ENCODE measurements around the gene XRCC5. TPM values are rescaled to one million over a fixed set of nuclear protein-coding genes. Genes with fewer than 3 reads are reported as not detected.

XRCC5 gene
- polyA plus RNA-seq, 4 donors = 308 to 423 (median 375) TPM

DNA sequence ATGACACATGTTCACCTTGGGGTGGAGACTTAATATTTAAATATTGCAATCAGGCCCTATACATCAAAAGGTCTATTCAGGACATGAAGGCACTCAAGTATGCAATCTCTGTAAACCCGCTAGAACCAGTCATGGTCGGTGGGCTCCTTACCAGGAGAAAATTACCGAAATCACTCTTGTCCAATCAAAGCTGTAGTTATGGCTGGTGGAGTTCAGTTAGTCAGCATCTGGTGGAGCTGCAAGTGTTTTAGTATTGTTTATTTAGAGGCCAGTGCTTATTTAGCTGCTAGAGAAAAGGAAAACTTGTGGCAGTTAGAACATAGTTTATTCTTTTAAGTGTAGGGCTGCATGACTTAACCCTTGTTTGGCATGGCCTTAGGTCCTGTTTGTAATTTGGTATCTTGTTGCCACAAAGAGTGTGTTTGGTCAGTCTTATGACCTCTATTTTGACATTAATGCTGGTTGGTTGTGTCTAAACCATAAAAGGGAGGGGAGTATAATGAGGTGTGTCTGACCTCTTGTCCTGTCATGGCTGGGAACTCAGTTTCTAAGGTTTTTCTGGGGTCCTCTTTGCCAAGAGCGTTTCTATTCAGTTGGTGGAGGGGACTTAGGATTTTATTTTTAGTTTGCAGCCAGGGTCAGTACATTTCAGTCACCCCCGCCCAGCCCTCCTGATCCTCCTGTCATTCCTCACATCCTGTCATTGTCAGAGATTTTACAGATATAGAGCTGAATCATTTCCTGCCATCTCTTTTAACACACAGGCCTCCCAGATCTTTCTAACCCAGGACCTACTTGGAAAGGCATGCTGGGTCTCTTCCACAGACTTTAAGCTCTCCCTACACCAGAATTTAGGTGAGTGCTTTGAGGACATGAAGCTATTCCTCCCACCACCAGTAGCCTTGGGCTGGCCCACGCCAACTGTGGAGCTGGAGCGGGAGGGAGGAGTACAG, 108.1 kb downstream of the XRCC5 start:
- DNase-seq (ENCODE audit: low read depth in 4 of 4, low spot score in 3 of 4) = no peak

DNA sequence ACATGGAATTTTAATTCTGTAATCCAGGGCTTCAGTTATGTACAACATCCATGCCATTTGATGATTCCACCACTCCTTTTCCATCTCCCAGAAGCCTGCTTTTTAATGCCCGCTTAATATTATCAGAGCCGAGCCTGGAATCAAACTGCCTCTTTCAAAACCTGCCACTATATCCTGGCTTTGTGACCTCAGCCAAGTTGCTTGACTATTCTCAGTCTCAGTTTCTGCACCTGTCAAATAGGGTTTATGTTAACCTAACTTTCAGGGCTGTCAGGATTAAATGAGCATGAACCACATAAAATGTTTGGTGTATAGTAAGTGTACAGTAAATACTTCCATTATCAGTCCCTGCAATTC, 108.7 kb downstream of the XRCC5 start:
- DNase-seq (ENCODE audit: low read depth in 4 of 4, low spot score in 3 of 4) = no peak

DNA sequence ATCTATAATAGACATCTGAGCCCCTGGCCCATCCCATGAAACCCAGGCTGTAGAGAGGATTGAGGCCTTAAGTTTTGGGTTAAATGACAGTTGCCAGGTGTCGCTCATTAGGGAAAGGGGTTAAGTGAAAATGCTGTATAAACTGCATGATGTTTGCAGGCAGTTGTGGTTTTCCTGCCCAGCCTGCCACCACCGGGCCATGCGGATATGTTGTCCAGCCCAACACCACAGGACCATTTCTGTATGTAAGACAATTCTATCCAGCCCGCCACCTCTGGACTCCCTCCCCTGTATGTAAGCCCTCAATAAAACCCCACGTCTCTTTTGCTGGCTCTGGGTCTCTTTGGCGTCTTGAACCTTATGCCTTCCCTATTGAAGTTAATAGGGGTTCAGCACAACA, 110.7 kb downstream of the XRCC5 start:
- DNase-seq (ENCODE audit: low read depth in 4 of 4, low spot score in 3 of 4) = no peak

DNA sequence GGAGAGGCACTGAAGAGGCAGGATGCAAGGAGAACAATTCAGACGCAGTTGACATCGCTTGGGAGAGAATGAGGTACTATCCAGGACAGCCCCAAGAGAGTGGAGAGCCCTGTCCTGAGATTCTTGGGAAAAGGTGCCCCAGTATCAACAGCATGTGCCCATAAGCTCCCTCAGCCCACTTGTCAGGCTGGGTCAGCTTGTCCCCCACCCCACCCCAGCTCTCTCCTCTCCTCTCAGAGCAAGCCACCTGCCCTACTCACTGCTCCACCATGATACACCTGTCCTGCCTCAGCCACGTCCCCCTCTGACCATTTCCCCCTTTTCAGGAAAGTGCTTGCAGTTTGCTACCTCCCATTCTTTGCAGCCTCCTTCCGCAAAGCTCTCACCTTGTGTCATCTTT, 111.8 kb downstream of the XRCC5 start:
- no peak for DNase-seq (ENCODE audit: low read depth in 4 of 4, low spot score in 3 of 4)

DNA sequence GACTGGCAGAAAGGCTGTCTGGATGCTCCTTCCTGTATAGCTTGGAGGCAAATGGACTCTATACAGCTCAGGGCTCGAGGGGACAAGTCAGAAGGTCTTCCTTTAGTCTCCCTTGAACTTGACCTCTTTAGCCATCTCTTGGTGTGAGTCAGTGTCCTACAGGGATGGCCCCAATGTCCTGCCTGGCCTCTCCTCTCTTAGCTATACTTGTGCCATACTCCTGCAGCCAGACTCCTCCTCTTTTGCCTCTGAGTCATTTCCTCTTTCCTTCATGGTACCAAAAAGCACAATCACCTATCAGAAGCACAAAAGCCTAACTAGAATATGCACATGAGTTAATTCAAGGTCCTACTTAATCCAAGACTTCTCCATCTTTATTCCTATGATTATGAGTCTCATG, 112.7 kb downstream of the XRCC5 start:
- no peak for DNase-seq (ENCODE audit: low read depth in 4 of 4, low spot score in 3 of 4)

DNA sequence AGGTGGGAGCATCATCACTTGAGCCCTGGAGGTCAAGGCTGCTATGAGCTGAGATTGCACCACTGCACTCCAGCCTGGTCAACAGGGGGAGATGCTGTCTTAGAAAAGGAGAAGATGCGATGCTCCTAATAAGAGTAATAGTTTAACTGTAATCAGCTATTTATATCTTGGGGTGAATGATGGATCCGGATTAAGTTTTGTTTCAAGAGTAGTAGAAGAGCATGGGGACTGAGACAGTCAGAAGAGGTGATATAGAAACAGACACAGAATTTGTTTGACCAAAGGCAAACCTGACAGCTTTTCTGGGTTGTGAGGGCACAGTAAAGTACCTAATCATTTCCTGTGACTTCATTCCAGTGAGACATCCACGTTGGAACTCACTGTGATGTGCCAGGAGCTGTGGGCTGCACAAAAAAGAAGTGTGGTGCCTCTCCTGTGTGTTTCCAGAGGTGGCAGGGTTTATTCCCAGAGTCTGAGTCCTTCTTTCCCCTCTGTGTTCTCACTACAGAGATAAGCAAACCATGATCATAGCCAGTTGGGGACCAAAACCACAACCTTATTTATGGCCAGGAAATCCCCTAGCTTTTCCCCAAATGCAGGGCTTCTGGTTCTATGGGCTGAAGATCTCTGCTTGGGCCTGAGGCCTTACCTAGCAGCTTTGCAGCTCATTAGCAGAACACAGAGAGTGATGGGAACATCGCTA, 113.7 kb downstream of the XRCC5 start:
- DNase-seq (ENCODE audit: low read depth in 4 of 4, low spot score in 3 of 4) = no peak

DNA sequence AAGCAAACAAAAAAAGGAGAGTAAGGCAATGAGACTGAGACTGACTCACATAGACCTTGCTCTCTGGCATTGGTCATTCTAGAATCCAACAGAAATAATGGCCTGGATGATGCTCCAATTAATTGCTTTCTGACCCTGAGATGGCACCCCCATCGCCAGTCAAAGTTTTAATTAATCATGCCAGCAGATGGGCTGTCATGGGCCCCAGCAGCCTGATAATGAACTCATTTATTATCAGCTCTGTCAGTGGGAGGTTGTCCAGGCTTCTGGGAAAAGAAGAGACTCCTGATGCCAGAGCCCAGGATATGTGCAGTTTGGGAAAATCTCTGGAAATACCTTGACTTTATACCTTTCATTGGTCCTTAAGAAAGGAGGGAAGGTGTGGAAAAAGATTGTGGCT, 115.2 kb downstream of the XRCC5 start:
- no peak for DNase-seq (ENCODE audit: low read depth in 4 of 4, low spot score in 3 of 4)

DNA sequence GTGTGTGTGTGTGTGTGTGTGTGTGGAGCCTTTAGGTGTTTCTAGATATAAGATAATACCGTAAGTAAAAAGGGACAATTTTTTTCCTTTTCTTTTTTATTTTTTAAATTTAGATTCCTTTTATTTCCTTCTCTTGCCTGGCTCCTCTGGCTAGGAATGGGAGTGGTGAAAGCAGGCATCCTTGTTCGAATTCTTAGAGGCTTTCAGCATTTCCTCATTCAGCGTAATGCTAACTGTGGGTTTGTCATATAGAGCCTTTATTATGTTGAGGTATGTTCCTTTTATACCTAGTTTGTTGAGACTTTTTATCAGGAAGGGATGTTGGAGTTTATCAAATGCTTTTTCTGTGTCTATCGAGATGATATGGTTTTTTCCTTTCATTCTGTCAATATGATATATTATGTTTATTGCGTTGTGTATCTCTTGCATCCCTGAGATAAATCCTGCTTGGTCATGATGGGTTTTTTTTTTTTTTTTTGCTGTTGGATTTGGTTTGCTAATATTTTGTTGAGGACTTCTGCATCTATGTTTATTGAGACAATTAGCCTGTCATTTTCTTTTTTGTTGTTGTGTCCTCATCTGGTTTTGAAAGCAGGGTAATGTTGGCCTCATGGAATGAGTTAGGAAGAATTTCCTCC, 120.2 kb downstream of the XRCC5 start:
- no peak for DNase-seq (ENCODE audit: low read depth in 4 of 4, low spot score in 3 of 4)

DNA sequence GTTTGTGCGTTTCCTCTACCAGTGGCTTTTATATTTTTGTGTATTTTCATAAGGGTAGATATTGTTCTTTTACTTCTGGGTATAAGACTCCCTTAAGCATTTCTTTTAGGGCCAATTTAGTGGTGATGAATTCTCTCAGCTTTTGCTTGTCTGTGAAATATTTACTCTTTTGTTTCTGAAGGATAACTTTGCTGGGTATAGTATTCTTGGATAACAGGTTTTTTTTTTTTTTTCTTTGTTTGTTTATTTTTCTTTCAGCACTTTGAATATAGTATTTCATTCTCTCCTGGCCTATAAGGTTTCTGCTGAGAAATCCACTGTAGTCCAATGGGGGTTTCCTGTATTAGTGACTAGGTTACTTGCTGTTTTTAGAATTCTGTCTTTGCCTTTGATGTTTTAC, 122.7 kb downstream of the XRCC5 start:
- DNase-seq (ENCODE audit: low read depth in 4 of 4, low spot score in 3 of 4) = no peak

DNA sequence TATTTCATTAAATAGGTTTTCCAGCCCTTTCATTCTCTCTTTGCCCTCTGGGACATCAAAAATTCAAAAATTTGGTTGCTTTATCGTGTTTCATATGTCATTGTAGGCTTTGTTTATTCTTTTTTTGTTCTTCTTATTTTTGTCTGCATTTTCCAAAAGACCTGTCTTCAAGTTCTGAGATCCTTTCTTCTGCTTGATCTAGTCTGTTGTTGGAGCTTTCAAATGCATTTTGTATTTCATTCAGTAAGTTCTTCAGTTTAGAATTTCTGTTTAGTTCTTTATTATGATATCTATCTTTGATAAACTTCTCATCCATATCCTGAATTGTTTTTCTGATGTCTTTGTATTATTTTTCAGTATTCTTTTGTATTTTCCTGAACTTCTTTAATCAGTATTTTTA, 123.6 kb downstream of the XRCC5 start:
- DNase-seq (ENCODE audit: low read depth in 4 of 4, low spot score in 3 of 4) = no peak

DNA sequence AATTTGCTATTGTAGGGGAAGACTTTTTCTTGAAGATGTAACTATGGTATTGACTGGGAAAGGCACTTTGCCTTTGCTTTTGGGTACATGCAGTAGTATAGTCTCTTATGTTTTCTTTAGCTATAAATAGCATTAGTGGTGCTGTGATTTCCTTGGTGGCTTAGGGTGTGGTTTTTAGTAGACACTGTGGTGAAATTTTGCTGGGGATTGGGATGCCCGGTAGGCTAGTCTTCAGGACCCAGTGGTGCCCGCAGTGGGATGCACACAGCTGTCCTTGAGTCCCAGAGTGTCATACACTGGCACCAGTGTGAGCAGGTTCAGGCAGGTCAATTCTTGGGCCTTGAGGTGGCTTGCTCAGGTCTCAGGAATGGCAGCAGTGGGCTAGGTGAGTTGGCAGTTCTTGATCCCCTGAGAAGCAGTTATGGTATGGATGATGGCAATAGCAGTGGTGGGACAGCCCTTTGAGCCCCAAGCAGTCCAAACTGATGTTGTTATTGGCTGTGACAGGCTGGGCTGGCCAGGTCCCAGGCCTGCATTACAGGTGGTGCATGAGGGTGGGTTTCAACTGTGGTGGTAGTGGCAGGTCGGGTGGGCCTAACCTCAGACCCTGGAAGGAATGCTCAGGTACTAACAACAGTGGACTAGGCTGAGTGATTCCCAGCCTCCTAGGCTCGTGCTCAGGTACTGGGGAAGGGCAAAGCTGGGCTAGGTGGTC, 124.3 kb downstream of the XRCC5 start:
- no peak for DNase-seq (ENCODE audit: low read depth in 4 of 4, low spot score in 3 of 4)

DNA sequence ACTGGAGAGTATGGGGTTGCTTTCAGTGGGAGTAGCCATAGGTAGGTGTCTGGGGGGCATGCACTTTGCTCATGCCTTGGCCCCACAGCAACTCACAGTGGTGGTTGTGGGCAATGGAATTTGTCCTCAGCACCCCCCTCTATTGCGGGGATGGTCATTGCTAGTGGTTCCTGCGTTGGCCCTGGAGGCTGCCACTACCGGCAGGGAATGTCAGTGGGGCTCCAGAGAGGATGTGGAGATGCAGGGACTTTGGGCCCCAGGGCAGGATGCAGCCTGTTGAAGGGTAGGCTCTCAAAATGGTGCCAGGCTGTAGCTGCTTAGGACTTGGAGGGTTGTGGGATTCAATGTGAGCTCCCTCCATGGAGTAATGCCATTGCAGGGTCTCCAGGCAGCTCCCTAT, 125.0 kb downstream of the XRCC5 start:
- no peak for DNase-seq (ENCODE audit: low read depth in 4 of 4, low spot score in 3 of 4)

DNA sequence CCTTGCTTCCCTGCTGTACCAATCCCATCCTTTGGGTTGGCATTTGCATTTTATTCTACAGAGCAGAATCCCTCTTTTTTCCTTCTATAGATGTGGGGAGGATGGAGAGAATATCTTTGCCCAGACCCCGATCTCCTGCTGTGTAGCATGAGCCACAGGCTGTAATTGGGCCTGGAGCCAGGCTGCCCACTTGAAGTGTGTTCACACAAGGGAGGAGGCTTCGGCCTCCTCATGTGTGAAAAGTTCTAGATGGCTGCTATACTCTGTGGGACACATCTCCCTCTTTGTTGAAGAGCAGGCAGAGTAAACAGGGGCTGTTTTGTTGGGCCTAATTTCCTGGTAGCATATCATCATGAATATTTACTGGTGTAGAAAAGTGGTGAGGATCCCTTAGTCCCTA, 126.3 kb downstream of the XRCC5 start:
- no peak for DNase-seq (ENCODE audit: low read depth in 4 of 4, low spot score in 3 of 4)

DNA sequence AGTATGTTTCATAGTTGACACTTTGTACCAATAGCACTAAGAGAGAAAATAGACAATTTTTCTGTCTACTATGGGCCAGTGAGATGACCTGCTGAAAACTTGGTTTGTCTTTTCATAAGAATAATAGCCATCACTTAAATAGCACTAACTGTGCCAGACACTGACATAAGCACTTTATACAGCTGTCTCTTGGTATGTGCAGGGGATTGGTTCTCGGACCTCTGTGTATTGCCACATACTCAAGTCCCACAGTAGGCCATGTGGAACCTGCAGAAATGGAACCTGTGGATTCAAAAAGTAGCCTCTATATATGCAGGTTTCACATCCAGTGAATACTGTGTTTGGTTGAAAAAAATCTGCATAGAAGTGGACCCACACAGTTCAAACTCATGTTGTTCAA, 126.7 kb downstream of the XRCC5 start:
- no peak for DNase-seq (ENCODE audit: low read depth in 4 of 4, low spot score in 3 of 4)

DNA sequence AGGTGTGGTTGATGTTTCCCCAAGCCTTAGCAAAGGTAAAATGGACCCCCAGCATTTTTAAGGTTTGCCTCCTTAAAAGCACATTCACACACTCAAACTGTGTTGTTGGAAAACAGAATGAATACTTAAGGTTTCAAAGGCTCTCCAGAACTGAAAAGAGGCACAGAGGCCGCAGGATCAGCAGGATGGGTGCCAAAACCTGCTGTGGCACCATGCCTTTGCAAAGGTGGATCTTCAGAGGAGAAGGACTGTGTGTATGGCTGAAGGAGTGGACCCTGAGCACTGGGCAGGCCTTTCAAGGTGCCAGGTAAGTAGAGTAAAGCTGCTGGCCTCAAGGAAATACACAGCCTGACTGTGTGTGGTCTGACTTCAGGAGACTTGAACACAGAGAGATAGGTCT, 127.3 kb downstream of the XRCC5 start:
- DNase-seq (ENCODE audit: low read depth in 4 of 4, low spot score in 3 of 4) = no peak

DNA sequence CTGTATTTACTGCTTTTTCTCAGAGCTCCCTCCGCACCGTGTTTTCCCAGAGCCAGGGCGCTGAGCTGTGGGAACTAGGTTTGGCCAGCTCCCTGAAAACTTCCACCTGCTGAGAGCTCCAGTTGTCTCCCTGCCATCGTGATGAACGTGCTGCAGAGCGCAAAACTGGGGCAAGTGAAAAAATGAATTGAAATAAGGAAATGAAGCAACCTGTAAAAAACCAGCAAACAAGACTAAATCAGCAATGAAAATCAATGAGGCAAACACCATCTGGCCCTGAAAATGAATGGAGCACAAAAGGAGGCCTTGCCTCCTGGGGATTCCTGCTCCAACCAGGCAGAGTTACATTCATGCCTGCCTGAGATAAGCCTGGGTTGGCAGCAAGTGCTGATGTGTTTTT, 133.2 kb downstream of the XRCC5 start:
- DNase-seq (ENCODE audit: low read depth in 4 of 4, low spot score in 3 of 4) = peak in 1 of 4 donors; percentile 1

DNA sequence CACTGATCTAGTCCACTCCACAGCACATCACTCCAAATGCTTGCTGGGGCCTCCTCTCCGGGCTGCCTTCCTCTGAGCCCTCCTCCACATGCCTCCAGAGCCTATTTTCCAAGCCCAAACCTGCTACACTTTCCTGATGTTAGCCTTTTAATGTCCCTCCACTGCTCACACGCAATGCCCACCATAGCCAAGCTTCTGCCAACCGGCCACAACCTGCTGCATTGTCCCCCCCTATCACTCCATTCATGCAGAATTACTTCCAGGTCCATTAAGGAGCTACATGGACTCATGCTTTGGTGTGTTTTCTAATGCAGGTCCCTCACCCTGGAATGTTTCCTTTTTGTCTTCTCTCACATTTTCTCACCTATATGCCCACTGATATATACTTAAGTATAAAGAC, 133.9 kb downstream of the XRCC5 start:
- DNase-seq (ENCODE audit: low read depth in 4 of 4, low spot score in 3 of 4) = no peak

DNA sequence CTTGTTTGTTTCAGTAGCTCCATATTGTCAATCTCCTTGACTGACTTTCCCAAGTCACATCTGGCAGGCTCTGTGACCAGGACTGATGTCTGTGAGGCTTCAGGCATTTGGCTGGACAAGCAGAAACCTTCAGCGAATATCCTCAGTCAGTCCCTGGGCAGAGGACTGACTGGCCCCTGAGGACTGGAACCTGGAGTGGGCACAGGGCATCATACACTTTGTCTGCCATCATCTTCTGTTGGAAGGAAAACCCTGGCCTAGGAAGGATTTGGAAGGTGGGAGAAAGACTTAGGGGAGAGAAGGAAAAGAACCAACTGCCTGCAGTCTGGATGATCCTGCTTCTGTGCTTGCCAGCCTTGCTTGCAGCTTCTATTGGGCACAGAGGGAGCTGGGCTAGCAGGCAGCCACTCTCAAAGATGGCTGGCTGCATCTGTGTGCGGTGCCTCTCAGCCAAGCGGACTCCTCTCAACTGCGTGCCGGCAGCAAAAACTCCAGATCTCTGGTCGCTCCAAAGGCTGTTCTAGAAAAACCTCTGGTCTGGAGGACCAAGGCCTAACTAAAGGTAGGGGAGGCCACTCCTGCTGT, 136.3 kb downstream of the XRCC5 start:
- no peak for DNase-seq (ENCODE audit: low read depth in 4 of 4, low spot score in 3 of 4)

DNA sequence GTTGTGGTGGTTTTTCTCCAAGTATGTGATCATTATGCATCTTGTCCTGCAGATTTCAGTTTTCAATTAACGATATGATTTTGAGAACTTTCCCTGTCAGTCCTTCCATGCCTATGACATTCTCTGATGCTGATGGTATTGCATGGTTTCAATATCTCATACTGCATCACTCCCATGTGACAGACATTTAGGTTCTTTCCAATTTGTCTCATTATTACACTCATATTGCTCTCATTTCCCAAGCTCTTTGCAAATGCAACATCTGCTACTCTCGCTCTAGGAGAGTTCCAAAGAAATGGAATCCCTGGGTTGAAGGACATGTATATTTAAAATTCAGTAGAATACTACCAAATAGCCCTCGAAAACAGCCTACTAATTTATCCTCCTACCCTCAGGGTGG, 137.6 kb downstream of the XRCC5 start:
- no peak for DNase-seq (ENCODE audit: low read depth in 4 of 4, low spot score in 3 of 4)
